CD4-positive, alpha-beta T cell treated with Interferon gamma for 1 hour (primary cell): Measurements from ENCODE around the gene TTYH1.

Source experiments
- DNase-seq: peaks from one replicate; pipeline ENCODE4 v3.0.0-alpha.2; 2020

TTYH1 gene

GRCh38 chr19:54424660-54425381 is 9.6 kb downstream of the TTYH1 start:
- no peak for DNase-seq

- no peak for DNase-seq
Measured at GRCh38 chr19:54425382-54425723, 10.1 kb downstream of the TTYH1 start.

GRCh38 chr19:54426291-54426931 is 11.1 kb downstream of the TTYH1 start:
- no peak for DNase-seq

- no peak for DNase-seq
Measured at GRCh38 chr19:54427586-54427985, 12.3 kb downstream of the TTYH1 start.

GRCh38 chr19:54428323-54429175 is 13.3 kb downstream of the TTYH1 start:
- no peak for DNase-seq

- DNase-seq: no peak
Measured at GRCh38 chr19:54429176-54429495, 13.9 kb downstream of the TTYH1 start.

- DNase-seq: no peak
Measured at GRCh38 chr19:54429545-54430227, 14.4 kb downstream of the TTYH1 start.

- peak; percentile 15 for DNase-seq
Measured at GRCh38 chr19:54430306-54431254, 15.3 kb downstream of the TTYH1 start.

- DNase-seq: no peak
Measured at GRCh38 chr19:54431255-54431838, 16.1 kb downstream of the TTYH1 start.

- no peak for DNase-seq
Measured at GRCh38 chr19:54432144-54432738, 17.0 kb downstream of the TTYH1 start.

GRCh38 chr19:54433697-54434096 is 18.4 kb downstream of the TTYH1 start:
- no peak for DNase-seq

- DNase-seq: no peak
Measured at GRCh38 chr19:54434112-54434872, 19.0 kb downstream of the TTYH1 start.

- no peak for DNase-seq
Measured at GRCh38 chr19:54434873-54435214, 19.6 kb downstream of the TTYH1 start.

GRCh38 chr19:54435551-54436016 is 20.3 kb downstream of the TTYH1 start:
- no peak for DNase-seq

GRCh38 chr19:54436031-54436523 is 20.8 kb downstream of the TTYH1 start:
- DNase-seq: no peak

GRCh38 chr19:54436628-54437252 is 21.5 kb downstream of the TTYH1 start:
- no peak for DNase-seq

GRCh38 chr19:54439174-54439851 is 24.0 kb downstream of the TTYH1 start:
- no peak for DNase-seq

GRCh38 chr19:54440641-54441040 is 25.4 kb downstream of the TTYH1 start:
- DNase-seq: no peak

GRCh38 chr19:54444737-54445136 is 29.5 kb downstream of the TTYH1 start:
- DNase-seq: no peak
